Hematopoietic multipotent progenitor cell treated with erythropoietin and hydrocortisone succinate and interleukin-3 and kit ligand, for 6 days (in vitro differentiated cells): Measurements from ENCODE around the gene BBOF1.

Source experiments
- DNase-seq: peaks from one replicate; pipeline ENCODE4 v3.0.0-alpha.2; 2015

BBOF1 gene

DNA sequence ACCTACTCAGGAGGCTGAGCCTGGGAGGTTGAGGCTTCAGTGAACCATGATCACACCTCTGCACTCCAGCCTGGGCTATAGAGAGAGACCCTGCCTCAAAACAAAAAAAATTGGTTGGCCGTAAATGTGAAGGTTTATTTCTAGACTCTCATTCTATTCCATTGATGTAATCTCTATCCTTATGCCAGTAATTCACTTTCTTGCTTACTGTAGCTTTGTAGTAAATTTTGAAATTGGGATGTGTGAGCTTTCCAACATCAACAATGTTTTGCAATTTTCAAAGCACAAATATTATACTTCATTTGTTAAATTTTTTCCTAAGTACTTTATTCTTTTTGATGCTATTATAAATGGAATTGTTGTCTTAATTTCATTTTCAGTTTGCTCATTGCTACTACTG, 90.2 kb downstream of the BBOF1 start:
- no peak for DNase-seq

DNA sequence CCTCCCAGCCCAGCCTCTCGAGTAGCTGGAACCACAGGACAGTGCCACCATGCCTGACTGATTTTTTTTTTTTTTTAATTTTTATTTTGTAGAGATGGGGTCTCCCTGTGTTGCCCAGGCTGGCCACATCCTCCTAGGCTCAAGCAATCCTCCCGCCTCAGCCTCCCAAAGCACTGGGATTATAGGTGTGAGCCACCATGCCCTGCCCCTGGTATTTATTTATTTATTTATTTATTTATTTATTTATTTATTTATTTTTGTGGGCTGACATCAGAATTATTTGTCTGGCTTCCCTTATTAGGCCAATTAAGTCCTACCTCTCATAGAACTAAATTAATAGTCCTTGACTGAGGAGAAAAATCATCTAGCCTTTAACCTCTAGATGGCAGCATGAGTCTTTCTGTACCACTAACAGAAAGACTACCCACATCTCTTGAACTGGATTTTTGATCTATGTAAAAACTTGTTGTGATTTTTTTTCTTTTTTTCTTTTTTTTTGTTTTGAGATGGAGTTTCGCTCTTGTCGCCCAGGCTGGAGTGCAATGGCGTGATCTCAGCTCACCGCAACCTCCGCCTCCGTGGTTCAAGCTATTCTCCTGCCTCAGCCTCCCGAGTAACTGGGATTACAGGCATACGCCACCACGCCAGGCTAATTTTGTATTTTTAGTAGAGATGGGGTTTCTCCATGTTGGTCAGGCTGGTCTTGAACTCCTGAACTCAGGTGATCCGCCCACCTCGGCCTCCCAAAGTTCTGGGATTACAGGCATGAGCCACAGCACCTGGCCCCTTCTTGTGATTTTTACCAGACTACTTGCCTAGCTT, 92.5 kb downstream of the BBOF1 start:
- peak; percentile 90 for DNase-seq
